ENCODE data around the gene LRRTM2.

- TF ChIP-seq TSHZ2 (CRISPR knock-in tag; IDR thresholded peaks at IDR 0.05) (no peak), OSR1 (CRISPR knock-in tag; IDR thresholded peaks at IDR 0.05) (no peak), BACH2 (CRISPR knock-in tag; IDR thresholded peaks at IDR 0.05; ENCODE audit: borderline replicate concordance) (no peak), ZFP3 (CRISPR knock-in tag; IDR thresholded peaks at IDR 0.05) (no peak)
Observed at GRCh38 chr5:138869763-138870500, 5.2 kb downstream of the LRRTM2 start.
